ENCODE data around the gene GRIN1.

Gene GRIN1

DNA sequence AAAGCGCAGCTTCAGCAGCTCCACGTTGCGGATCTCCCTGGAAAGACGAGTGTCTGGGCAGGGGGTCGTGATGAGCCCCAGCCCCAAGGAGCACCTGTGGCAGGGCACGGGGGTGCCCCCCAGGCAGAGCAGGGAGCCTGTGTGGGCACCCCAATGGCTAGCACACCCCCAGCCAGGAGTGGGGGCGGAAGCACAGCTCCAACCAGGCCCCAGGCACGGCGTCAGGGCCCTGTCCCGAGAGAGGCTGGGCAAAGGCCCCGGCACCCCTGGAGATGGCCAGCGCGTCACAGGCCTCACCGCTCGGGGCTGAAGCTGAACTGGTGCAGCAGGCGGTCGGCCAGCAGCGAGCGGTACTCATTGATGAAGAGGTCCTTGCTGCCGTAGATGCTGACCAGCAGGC is 41.5 kb downstream of the GRIN1 start:
- no peak for DNase-seq

DNA sequence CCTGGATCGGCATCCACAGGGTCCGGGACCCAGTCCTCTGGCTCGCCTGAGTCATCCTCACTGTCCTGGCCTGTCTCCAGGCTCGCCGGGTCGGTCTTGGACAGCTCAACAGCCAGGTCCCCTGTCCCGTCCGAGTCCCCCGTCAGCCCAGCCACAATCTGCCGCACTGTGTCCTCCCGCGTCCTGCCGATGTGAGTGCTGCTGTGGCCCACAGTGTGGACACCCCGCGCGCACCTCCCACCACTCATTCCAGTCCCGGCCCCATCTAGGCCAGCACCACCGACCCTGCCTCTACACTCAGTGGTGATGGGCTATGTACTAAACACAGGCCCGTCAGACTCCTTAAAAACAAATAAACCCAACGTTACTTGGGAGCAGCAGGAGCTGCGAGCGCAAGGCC is 42.7 kb downstream of the GRIN1 start:
- no peak for DNase-seq

DNA sequence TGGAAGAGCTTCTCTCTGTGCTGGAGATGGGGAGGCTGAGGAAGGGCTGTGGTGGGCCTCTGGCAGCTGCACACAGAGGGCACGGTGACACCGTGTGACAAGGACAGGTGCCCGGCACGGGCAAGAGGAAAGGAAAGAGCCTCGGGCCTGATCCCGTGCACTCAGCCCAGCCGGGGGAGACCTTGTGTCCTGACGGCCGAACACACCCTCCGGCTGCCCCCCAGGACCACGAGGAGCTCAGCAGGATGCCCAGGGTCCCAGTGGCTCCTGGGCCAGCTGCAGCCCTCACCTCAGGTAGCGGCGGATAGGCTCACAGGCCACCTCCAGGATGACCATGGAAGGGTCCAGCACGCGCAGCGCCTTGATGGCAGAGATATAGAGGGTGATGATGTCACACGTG is 43.9 kb downstream of the GRIN1 start:
- DNase-seq, result no peak

DNA sequence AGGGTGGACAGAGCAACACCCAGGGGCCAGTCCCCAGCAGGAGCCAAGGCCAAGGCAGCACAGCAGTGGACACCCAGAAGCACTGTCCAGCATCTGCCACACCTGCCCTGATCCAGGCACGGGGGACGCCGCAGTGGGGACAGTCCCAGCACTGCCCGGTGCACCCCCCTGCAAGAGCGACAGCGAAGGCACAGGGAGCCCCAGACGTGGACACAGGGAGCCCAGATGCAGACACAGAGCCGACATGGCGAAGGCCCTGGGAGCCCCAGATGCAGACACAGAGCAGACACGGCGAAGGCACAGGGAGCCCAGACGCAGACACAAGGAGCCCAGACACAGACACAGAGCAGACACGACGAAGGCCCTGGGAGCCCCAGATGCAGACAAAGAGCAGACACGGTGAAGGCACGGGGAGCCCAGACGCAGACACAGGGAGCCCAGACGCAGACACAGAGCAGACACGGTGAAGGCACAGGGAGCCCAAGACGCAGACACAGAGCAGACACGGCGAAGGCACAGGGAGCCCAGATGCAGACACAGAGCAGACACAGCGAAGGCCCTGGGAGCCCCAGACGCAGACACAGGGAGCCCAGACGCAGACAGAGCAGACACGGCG is 45.1 kb downstream of the GRIN1 start:
- no peak for DNase-seq

DNA sequence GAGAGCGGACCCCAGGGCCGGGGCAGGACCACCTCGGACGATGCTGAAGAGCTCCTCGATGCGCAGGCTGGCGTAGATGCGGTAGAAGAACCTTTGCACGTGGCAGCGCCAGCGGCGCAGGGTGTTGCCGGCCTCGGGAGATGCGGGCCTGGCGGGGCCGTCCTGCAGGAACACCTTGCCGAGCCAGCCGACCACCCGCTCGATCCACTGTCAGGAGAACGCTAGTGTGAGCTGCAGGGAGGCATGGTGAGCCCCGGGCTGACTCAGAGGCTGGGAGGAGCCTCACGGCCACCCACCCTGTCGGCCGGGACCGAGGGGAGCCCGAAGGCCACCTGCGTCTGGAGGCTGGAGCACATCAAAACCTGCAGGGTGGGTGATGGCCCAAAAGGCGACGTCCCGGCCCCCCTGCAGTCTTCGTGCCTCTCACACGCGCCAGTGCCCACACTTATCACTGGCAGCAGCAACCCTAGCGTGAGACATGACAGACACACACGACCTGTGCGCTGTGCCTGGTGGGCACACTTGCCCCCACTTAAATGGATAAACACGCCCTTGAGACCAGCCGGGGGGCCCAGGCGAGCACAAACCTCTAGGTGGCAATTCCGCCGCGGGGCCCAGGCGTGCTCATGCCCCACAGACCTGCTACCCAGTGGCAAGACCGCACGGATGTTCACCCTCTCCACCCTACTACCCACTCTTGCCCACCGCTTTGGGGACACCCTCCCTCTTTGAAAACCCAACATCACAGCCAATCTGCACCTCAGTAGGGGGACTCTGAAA is 46.1 kb downstream of the GRIN1 start:
- DNase-seq, result no peak

DNA sequence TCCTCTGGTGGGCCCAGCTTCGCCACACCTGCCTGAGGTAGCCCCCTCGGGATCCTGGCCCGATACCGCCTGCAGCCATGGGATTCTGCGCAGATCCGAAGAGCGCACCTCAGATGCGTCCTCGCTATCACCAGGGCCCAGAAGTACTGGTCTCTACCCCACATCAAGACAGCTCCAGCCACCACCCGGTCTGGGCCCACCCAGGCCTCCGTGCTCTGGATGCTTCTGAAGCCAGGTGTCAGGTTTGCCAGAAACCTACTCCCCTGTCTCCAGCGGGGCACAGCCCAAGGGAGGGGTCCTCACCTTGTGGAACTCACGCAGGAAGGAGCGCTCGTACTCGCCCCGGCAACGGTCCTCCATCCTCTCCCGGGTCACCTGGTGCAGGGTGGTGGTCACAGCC is 47.0 kb downstream of the GRIN1 start:
- no peak for DNase-seq

DNA sequence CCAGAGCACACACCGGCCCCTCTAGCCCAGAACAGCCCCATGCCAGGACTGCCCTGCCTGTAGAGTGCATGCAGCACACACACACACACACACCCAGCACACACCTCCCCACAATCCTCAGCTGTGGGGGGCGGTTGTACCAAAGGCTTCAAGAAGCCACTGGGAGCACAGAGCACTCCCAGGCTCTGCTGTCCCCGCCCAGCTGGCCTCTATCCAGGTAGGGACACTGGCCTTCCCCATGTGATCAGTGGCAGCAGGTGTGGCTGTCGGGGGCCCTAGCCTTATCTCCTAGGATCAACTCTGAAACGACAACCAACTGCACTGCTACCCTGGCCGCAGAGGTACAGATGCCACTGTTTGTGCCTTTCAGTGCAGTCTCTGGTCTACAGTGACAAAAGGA is 47.4 kb downstream of the GRIN1 start:
- DNase-seq, result no peak

DNA sequence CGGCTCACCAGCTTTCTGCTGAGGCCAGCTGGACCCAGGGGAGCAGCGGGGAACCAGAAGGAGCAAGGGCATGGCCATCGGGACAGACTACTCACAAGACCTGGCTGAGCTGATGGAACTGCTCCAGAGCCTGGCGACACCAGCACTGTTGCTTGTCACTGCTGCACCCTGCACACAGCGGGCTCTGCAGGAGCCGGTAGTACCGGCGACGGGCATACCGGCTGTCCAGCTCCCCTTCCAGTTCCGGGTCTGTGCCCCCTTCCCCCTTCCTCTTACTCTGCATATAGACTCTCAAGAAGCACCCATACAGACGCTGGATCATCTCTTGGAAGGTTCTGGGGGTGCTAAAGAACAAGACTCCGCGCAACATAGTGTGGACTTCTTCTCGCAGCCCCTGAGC is 48.4 kb downstream of the GRIN1 start:
- no peak for DNase-seq

DNA sequence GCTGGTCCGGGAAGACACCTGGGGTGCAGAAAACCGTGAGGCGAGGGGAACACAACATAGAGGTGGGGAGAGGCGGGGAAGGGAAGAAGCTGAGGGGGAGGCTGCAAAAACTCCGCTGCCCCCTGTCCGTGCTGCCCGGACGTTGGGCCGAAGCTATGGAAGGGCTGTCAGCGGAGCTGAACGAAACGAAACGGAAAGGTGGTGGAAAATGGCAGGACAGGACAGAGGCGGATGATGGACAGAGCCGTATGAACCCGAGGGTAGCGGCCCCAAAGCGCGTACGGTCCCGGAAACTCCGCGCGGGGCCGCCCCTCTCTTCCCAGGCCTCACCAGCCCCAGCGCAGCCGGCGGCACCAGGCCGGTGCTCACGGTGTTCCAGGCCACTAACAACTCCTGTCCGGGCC is 49.1 kb downstream of the GRIN1 start:
- no peak for DNase-seq

DNA sequence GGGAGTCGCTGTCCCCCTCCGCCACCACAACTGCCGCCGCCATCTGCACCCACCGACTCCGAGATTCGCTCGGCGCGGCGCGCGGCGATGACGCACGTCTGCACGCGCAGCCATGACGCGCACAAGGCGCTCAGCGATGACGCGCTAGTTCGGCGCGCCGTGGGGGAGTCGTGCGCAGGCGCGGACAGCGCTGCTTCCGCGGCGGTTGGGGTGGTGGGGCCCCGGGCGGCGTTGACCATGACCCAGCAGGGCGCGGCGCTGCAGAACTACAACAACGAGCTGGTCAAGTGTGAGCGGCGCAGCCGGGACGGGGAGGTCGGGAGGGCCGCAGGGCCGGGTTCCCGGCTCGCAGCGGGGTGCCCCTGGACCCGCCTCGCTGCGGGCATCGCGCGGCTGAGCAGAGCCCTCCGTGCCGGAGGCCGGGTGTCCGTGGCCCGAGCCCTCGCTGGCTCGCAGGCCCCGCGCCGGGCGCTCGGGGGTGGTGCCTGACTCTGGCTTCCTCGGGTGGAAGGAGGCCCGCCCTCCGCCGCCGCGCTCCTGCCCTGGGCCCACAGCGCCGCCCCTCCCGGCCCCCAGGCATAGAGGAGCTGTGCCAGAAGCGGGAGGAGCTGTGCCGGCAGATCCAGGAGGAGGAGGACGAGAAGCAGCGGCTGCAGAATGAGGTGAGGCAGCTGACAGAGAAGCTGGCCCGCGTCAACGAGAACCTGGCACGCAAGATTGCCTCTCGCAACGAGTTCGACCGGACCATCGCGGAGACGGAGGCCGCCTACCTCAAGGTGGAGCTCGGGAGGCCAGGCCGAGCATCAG is 49.7 kb downstream of the GRIN1 start, which contains the start of the genes ANAPC2 and SSNA1:
ANAPC2 (minus strand) TSS at position 71 of the 807 bp plus-strand sequence; CDS start at position 43, 28 bp downstream.
SSNA1 (plus strand) TSS at position 187 of the 807 bp plus-strand sequence; CDS start at position 238, 51 bp downstream.
- peak; percentile 96 to 97 for DNase-seq

DNA sequence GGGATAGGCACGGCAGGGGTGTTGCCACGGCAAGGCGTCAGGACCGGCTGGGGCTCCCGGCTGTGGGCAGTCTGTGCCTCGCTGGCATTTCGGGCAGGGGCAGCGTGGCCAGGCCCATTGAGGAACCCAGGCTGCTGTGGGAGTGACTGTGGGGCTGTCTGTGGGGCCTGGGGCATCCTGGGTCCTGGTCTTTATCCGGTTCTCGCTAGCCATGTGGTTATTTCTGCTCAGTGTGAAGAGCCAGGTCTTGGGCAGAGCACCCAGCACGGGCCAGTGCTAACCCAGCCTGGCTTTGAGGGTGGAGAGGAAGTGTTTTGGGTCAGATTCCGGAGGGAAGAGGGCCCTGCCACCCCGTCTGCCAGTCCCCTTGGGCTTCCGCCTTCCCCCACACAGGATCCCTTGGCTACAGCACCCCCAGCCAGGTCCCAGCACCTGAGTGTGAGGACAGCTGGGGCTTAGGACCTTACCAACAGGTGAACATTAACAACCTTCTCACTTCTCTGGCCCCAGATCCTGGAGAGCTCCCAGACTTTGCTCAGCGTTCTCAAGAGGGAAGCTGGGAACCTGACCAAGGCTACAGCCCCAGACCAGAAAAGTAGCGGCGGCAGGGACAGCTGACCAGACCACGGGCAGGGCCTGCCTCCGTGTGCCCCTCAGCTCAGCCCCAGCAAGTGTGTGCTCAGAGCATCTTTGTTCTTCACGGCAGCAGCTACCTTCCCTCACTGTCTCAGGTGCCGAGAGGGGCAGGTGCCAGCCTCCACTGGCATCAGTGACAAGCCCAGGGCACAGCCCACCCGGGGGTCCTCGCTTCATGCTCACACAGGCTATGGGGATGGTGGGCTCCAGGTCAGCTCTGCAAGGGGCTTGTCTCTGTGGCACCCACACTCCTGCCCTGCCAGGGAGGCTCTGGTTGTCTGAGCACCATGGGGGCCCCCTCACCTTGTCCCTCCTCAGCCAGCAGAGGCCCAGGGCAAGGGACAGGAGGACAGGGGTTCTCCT is 50.6 kb downstream of the GRIN1 start:
- DNase-seq, result no peak

DNA sequence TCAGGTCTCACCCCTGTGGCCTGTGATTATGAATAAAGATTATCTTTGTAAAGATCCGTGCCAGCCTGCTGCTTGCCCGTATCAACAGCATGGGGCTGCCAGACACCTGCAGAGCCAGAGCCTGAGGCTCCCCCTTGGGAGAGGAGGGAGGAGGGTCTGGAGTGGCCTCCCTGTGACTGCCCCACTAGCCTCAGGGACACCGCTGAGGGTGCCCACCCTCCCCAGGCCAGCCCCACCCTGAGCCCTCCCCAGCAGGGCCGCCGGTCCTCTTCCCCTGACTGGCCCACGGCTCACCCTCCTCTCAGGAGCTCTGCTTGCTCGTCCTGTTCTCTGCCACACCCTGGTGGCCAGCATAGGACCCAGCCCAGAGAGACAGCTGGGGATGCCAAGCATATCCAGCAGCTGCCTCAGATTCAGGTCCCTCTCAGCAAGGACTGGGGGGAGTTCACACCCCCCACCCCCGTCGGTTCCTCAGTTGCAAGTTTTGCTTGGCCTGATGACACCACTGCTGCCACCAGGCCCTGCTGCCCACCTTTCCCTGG is 51.4 kb downstream of the GRIN1 start:
- DNase-seq, result no peak

DNA sequence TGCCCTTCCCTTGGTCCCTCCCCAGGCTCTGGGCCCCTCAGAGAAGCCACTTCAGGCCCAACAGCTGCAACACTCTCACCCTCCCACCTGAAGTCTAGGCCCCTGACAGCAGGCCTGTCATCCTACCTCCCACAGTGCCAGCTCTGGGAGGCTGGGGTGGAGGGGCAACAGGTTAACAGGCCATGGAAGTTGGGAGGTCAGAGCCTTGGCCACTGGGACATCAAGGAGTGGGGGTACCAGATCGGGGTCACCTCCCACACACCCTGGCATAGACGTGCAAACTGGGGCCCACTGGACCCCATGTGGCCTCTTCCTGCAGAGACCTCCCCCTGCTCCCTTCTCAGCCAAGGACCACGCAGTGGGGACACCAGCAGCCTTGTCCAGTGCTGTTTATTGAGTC is 52.3 kb downstream of the GRIN1 start:
- DNase-seq, result no peak

DNA sequence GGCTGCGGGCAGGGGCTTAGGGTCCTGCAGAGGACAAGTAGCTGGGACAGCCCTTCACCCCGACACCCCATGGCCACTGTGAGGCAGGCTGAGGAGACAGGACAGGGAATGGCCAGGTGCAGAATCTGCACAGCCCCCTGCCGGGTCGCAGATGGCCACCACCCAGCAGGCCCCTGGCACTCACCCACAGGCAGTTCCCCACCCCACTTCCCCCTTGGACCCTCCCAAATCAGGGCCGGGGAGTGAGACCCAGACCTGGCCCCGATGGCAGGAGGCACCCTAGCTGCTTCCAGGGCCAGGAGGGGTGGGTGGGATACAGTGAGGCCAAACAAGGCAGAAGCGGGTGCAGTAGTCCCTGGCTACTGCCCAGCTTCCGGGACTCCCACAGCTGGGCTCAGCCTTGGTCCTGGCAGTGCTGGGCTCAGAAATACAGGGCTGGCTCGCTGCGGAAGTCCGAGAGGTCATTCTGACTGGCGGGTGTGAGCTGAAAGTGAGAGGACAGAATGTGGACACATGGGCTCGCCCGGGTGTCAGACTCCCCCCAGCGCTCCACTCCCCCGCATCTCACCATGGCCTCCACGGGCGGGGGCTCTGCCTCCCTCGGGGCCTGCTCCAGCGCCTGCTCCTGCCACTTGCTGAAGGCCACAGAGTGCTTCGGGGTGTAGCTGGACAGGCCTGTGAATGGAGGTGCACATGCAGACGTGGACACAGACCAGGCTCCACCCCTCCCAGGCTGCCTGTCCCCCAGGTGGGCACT is 52.9 kb downstream of the GRIN1 start:
- no peak for DNase-seq

DNA sequence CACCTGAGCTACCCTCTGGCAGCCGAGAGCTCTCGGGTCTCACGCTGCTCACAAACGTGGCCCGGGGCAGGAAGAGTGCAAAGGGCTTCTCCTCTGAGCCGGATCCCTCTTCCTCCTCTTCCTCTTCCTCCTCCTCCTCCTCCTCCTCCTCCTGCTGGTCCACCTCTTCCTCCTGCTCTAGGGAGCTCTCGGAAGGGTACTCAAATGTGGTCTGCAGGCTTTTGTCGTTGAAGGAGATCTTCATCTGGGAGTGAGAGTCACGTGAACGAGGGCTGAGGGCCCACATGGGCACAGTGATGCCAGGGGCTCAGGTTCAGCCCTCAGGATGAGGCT is 53.5 kb downstream of the GRIN1 start:
- no peak for DNase-seq

DNA sequence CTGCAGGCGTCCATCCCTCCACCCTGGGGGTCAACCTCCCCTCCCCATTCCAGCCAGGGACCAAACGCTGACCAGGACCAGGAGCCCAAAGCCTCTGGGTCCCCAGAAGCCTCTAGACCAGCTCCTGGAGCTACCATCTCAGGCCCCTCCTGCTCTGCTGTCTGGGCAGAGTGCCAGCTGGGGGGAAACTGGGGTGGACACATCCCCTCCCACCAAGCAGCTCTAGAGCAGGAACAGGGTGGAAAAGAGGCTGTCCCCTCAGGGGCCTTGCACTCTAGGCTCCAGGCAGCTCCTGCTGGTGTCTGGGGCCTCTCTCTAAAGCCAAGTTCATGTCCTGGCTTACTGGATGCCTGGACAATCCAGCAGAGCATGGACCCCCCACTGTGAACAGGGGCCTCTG is 53.9 kb downstream of the GRIN1 start:
- no peak for DNase-seq

DNA sequence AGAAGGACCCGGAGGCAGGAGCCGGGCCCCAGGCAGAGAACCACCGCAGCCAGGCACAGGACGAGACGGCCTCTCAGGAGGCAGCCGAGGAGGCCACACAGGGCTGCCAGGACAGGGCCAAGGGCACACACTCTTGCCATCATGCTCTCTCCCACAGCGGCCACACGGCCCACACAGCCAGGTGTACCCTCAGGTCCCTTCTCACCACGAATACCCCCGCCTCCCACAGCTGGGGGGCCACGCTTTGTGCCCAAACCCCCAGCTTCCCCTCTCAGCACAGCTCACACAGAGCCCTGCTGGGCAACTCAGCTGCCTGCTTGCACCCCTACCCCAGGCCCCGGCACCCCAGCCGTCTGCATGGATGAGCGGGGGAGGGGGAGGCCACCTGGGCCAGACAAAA is 54.8 kb downstream of the GRIN1 start:
- no peak for DNase-seq

DNA sequence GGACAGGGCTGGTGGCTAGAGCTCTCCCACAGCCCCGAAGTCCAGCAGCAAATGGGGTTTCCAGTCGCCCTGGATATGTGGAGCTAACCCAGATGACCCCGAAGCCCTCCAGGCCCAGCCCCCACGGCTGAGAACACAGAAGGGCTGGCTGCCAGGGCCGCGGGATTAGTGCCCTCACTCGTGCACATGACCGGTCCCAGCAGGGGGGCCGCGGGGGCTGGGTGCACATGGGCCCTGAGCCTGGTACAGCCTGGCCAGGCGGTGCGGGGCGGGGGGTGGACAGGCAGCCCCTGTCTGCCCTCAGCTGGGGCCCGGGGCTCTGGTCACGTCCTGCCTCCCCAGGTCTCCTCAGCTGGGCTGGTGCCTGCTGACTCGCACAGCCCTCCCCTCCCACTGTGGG is 55.4 kb downstream of the GRIN1 start:
- DNase-seq, result no peak

DNA sequence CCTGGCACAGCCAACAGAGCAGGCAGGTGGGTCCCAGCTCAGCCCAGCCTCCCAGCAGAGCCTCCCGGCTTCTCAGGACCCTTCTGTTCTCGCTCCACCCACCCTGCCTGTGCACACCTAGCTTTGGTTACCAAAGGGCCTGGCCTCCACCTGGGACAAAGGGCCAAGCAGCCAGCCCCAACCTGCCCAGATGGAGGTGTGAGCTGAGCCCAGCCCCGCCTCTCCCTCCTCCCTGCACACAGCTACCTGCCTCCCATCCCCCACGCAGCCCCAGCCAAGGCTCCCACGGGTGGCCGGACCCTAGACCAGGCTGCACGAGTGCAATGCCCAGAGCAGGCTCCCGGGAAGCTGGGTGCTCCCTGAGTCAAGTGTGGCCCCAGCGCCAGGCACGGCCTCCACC is 56.0 kb downstream of the GRIN1 start:
- no peak for DNase-seq

DNA sequence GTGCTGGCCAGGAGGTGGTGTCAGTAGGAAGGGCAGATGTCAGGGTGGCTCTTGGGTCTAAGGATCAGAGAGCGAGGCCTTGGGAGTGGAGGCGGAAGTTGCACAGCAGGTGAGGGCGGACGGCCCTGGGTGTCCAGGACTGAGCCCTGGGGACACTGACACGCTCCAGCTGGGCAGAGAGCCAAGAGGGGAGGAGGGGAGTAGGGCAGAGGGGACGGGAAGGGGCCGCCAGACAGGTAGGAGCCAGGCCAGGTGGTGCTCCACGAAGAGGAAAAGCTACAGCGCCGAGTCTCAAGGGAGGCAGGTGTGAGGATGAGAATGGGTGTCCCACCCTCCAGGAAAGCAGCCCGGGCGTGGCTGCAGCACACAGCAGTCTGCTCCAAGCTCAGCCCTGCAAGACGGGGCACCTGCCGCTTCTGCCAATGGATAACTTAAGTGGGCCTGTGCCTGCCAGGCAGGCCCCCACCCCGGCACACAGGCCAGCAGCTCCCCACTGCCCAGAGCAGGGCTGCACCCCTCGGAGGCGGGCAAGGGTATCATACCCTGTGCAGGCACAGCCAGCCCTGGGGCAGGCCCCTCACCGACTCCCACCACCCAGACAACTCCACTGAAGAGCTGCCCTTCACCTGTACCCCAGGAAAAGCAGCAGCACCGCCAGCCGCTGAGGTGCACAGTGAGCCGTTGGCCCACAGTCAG is 56.7 kb downstream of the GRIN1 start:
- DNase-seq, result no peak
